ENCODE data around the gene L3MBTL3. TPM values are rescaled to one million over a fixed set of nuclear protein-coding genes. Genes with fewer than 3 reads are reported as not detected.

L3MBTL3 gene
- polyA plus RNA-seq, 1 of the 3 experiments (the other 2 are of a cell fraction), result 12.6 TPM

- CTCF ChIA-PET, result no interaction called here
- WGBS (ENCODE audit: low lambda C conversion rate), result 47% methylated on average over 3 of the region's 3 CpGs
Observed at GRCh38 chr6:129992881-129993280, 25.5 kb upstream of the L3MBTL3 start.

DNA sequence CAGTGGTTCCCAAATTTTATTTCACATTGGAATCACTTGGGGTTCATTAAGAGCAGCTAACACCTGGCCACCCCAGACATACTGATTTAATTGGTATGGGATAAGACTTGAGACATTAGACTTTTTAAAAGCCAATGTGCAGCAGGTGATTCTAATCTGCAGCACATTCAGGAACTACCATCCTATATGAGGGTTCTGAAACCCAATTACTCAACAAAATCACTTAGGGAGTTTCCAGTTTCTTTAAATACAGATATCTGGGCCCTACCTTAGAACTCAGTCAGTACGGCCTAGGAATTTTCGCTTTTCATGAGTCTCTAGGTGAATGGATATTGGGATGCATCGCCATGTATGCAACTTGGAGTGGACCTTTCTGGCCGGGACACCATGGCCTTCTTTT, 24.0 kb upstream of the L3MBTL3 start:
- ChIA-PET CTCF (no interaction called here), POLR2A (no interaction called here)

More at GRCh38 chr6:129992881-129993280, 25.5 kb upstream of the L3MBTL3 start:
- Histone ChIP-seq H3K9ac (no peak overlapping the region), H3K9me3 (no peaks in the 10 kb centered on the region), H3K9me2 (no peaks in the 10 kb centered on the region), H3K79me2 (ENCODE audit: insufficient read depth) (no peaks in the 10 kb centered on the region), H3F3A (replicated peaks; ENCODE audit: insufficient read depth) (no peaks in the 10 kb centered on the region), H2AFZ (ENCODE audit: low read depth) (no peak overlapping the region), H4K20me1 (ENCODE audit: insufficient read depth) (no peaks in the 10 kb centered on the region), H3K36me3 (replicated peaks in 1 of 2; ENCODE audit: control insufficient read depth in 1 of 2, insufficient read depth in 2 of 2, low read length in 1 of 2) (no peaks in the 10 kb centered on the region), H3K27ac (ENCODE audit: low read depth in 2 of 2, low read length in 1 of 2) (no peak overlapping the region), H3K4me1 (ENCODE audit: control insufficient read depth in 1 of 2, insufficient read depth in 2 of 2, low read depth in 1 of 2, low read length in 1 of 2) (no peaks in the 10 kb centered on the region), H3K27me3 (ENCODE audit: insufficient read depth) (no peaks in the 10 kb centered on the region), H3K4me2 (no peak overlapping the region), H3K4me3 (ENCODE audit: low read depth in 2 of 2, low read length in 1 of 2) (no peak overlapping the region)
- TF ChIP-seq RXRA (IDR thresholded peaks at IDR 0.05; ENCODE audit: borderline replicate concordance, low read depth), result no peak
- TF ChIP-seq NRF1 (IDR thresholded peaks at IDR 0.05; ENCODE audit: low read depth, low read length), result no peak
- TF ChIP-seq MEF2A (IDR thresholded peaks at IDR 0.05; ENCODE audit: borderline replicate concordance, low read depth), result no peak
- TF ChIP-seq USF2 (IDR thresholded peaks at IDR 0.05; ENCODE audit: borderline replicate concordance, low read depth, low read length), result no peak
- no peak for TF ChIP-seq FOXM1 (IDR thresholded peaks at IDR 0.05; ENCODE audit: low read depth)
- no peak for TF ChIP-seq ELF1 (IDR thresholded peaks at IDR 0.05)
- TF ChIP-seq IRF3 (IDR thresholded peaks at IDR 0.05; ENCODE audit: low read depth, low read length), result no peak
- TF ChIP-seq TCF12 (IDR thresholded peaks at IDR 0.05), result no peak
- no peak for TF ChIP-seq EP300 (IDR thresholded peaks at IDR 0.05; ENCODE audit: borderline replicate concordance in 1 of 2, low read depth in 1 of 2, low read length in 1 of 2)
- TF ChIP-seq RAD21 (IDR thresholded peaks at IDR 0.05; ENCODE audit: low read length), result no peak
- POLR2A ChIA-PET, result no interaction called here
- no peak for DNase-seq

More for the DNA sequence above, 24.0 kb upstream of the L3MBTL3 start:
- no peak overlapping the region for H2AFZ ChIP-seq (ENCODE audit: low read depth)
- H3K9me3 ChIP-seq, result no peaks in the 10 kb centered on the region
- no peaks in the 10 kb centered on the region for H3K4me1 ChIP-seq (ENCODE audit: control insufficient read depth in 1 of 2, insufficient read depth in 2 of 2, low read depth in 1 of 2, low read length in 1 of 2)
- H3K36me3 ChIP-seq (replicated peaks in 1 of 2; ENCODE audit: control insufficient read depth in 1 of 2, insufficient read depth in 2 of 2, low read length in 1 of 2), result no peaks in the 10 kb centered on the region
- H3K9ac ChIP-seq, result no peak overlapping the region
- H3K4me3 ChIP-seq (ENCODE audit: low read depth in 2 of 2, low read length in 1 of 2), result no peak overlapping the region
- H3K9me2 ChIP-seq, result no peaks in the 10 kb centered on the region
- no peak for DNase-seq
- no peaks in the 10 kb centered on the region for H4K20me1 ChIP-seq (ENCODE audit: insufficient read depth)
- WGBS (ENCODE audit: low lambda C conversion rate), result 87% methylated on average over 4 of the region's 4 CpGs
- H3K27ac ChIP-seq (ENCODE audit: low read depth in 2 of 2, low read length in 1 of 2), result no peak overlapping the region
- no peaks in the 10 kb centered on the region for H3K27me3 ChIP-seq (ENCODE audit: insufficient read depth)
- no peaks in the 10 kb centered on the region for H3K79me2 ChIP-seq (ENCODE audit: insufficient read depth)
- no peak overlapping the region for H3K4me2 ChIP-seq
- no peak for TF ChIP-seq YY1 (IDR thresholded peaks at IDR 0.05; ENCODE audit: low read depth)
- TF ChIP-seq POLR2AphosphoS5 (IDR thresholded peaks at IDR 0.05; ENCODE audit: low read depth, low read length), result no peak
- TF ChIP-seq SMC3 (IDR thresholded peaks at IDR 0.05; ENCODE audit: low read depth, low read length), result no peak
- no peak for TF ChIP-seq ELF1 (IDR thresholded peaks at IDR 0.05)
- TF ChIP-seq USF2 (IDR thresholded peaks at IDR 0.05; ENCODE audit: borderline replicate concordance, low read depth, low read length), result no peak
- no peak for TF ChIP-seq USF1 (IDR thresholded peaks at IDR 0.05; ENCODE audit: borderline replicate concordance, low read depth)
- TF ChIP-seq, protein P1, sequence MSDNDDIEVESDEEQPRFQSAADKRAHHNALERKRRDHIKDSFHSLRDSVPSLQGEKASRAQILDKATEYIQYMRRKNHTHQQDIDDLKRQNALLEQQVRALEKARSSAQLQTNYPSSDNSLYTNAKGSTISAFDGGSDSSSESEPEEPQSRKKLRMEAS (IDR thresholded peaks at IDR 0.05; ENCODE audit: low read depth), result no peak
- TF ChIP-seq JUND (IDR thresholded peaks at IDR 0.05), result no peak
- TF ChIP-seq MXI1 (IDR thresholded peaks at IDR 0.05; ENCODE audit: low read depth, low read length), result no peak
- no peaks in the 10 kb centered on the region for H3F3A ChIP-seq (replicated peaks; ENCODE audit: insufficient read depth)

Data from SK-N-SH (cell line).